ENCODE results near the gene RAPGEFL1.
"Not testable (repeated sequence)": the region's sequence is repeated elsewhere in the genome, so short reads cannot be mapped to it uniquely, and the experiment has no call there.

DNA sequence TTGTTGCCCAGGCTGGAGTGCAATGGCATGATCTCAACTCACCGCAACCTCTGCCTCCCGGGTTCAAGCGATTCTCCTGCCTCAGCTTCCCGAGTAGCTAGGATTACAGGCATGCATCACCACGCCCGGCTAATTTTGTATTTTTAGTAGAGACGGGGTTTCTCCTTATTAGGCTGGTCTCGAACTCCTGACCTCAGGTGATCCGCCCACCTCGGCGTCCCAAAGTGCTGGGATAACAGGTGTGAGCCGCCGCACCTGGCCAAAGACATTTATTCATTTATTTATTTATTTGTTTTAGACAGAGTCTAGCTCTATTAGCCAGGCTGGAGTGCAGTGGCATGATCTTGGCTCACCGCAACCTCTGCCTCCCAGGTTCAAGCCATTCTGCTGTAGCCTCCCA lies 51.9 kb downstream of the RAPGEFL1 start:
- TF ChIP-seq, protein P1, sequence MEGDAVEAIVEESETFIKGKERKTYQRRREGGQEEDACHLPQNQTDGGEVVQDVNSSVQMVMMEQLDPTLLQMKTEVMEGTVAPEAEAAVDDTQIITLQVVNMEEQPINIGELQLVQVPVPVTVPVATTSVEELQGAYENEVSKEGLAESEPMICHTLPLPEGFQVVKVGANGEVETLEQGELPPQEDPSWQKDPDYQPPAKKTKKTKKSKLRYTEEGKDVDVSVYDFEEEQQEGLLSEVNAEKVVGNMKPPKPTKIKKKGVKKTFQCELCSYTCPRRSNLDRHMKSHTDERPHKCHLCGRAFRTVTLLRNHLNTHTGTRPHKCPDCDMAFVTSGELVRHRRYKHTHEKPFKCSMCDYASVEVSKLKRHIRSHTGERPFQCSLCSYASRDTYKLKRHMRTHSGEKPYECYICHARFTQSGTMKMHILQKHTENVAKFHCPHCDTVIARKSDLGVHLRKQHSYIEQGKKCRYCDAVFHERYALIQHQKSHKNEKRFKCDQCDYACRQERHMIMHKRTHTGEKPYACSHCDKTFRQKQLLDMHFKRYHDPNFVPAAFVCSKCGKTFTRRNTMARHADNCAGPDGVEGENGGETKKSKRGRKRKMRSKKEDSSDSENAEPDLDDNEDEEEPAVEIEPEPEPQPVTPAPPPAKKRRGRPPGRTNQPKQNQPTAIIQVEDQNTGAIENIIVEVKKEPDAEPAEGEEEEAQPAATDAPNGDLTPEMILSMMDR (IDR thresholded peaks at IDR 0.05) = not testable (repeated sequence)
- TF ChIP-seq POLR2A (IDR thresholded peaks at IDR 0.05) = not testable (repeated sequence)
